Measurements from ENCODE around the gene MED20.

DNA sequence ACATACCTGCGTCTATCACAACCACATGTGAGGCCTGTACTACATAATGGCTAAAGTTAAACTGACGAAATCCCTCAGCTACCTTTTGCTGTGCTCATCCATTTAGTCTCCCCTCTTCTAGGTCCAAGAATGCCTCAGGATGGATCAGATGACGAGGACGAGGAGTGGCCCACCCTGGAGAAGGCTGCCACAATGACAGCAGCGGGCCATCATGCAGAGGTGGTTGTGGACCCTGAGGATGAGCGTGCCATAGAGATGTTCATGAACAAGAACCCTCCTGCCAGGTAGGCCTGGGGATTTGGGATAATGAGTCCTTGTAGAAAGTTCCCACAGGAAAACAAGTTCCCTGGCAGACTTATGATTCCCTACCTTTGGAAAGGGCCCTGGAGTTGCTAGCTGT lies 6.3 kb upstream of the MED20 start:
- no peak for TF ChIP-seq POLR2A (IDR thresholded peaks at IDR 0.05; ENCODE audit: low read depth, low read length)
- TF ChIP-seq POLR2AphosphoS5 (IDR thresholded peaks at IDR 0.05; ENCODE audit: low read depth, low read length) = no peak

All from GM12892 (cell line).